NCI-H524 treated with DMSO at 0.1 percent for 48 hours (cell line): ENCODE data around the gene HPS5.
"Not testable (repeated sequence)": the region's sequence is repeated elsewhere in the genome, so short reads cannot be mapped to it uniquely, and the experiment has no call there.

Experiments used
- DNase-seq: peaks from one replicate; lab custom pipeline; 2025; lab: John Stamatoyannopoulos, UW

The HPS5 gene

GRCh38 chr11:18269252-18269651, 52.7 kb downstream of the HPS5 start:
- not testable (repeated sequence) for DNase-seq

- not testable (repeated sequence) for DNase-seq
Observed at GRCh38 chr11:18267335-18268133, 54.4 kb downstream of the HPS5 start.

- DNase-seq, result no peak
Observed at GRCh38 chr11:18265949-18266348, 56.0 kb downstream of the HPS5 start, which contains the start of gene SAA1. Gene SAA1, plus strand, starts transcription at chr11:18266264. Its CDS starts 624 bp downstream, at chr11:18266888.

GRCh38 chr11:18264677-18265555, 57.0 kb downstream of the HPS5 start:
- DNase-seq, result no peak

GRCh38 chr11:18264035-18264434, 57.9 kb downstream of the HPS5 start:
- no peak for DNase-seq

- DNase-seq, result not testable (repeated sequence)
Observed at GRCh38 chr11:18262681-18263350, 59.1 kb downstream of the HPS5 start.

- DNase-seq, result no peak
Observed at GRCh38 chr11:18261721-18262120, 60.2 kb downstream of the HPS5 start.

- no peak for DNase-seq
Observed at GRCh38 chr11:18259259-18259658, 62.7 kb downstream of the HPS5 start.

- DNase-seq, result no peak
Observed at GRCh38 chr11:18254781-18255361, 67.1 kb downstream of the HPS5 start.

GRCh38 chr11:18253778-18254338, 68.1 kb downstream of the HPS5 start:
- no peak for DNase-seq

- DNase-seq, result no peak
Observed at GRCh38 chr11:18253233-18253632, 68.7 kb downstream of the HPS5 start.

GRCh38 chr11:18248561-18248960, 73.4 kb downstream of the HPS5 start, which contains the start of gene SAA2:
Gene SAA2, minus strand, starts transcription at chr11:18248668. Its CDS starts 657 bp downstream, at chr11:18248011.
- no peak for DNase-seq

- not testable (repeated sequence) for DNase-seq
Observed at GRCh38 chr11:18247191-18247581, 74.8 kb downstream of the HPS5 start.

- DNase-seq, result not testable (repeated sequence)
Observed at GRCh38 chr11:18246379-18247190, 75.4 kb downstream of the HPS5 start.

- DNase-seq, result no peak
Observed at GRCh38 chr11:18245396-18245795, 76.5 kb downstream of the HPS5 start.

- DNase-seq, result peak; percentile 26
Observed at GRCh38 chr11:18243783-18244362, 78.1 kb downstream of the HPS5 start.

GRCh38 chr11:18239655-18240054, 82.3 kb downstream of the HPS5 start:
- no peak for DNase-seq

- no peak for DNase-seq
Observed at GRCh38 chr11:18236664-18237356, 85.1 kb downstream of the HPS5 start, which contains the start of gene SAA4. Gene SAA4, minus strand, starts transcription at chr11:18236802. Its CDS starts 876 bp downstream, at chr11:18235926.
